Stomach (tissue), 9 donors: Measurements from ENCODE around the gene FAP. TPM values are rescaled to one million over a fixed set of nuclear protein-coding genes. Genes with fewer than 3 reads are reported as not detected.

Experiments
- DNase-seq, 2 donors: peaks; one replicate each; pipeline versions ENCODE4 v3.0.0 to v3.0.0-alpha.2; 2013 to 2019
- H3K27ac ChIP-seq, 5 donors: fragments of 200-600 bp in 4 of 5; sonication (generic) in 4 of 5; one replicate each; pipeline ENCODE4 v1.5.1; 2013 to 2019; ENCODE audit warnings: mild to moderate bottlenecking in 1 of 5, moderate library complexity in 1 of 5
- H3K27me3 ChIP-seq, 3 donors: fragments of 200-600 bp; sonication (generic); one replicate each; pipeline ENCODE4 v1.5.1; 2017 to 2019; ENCODE audit warnings: mixed run types in 1 of 3
- H3K36me3 ChIP-seq, 4 donors: fragments of 200-600 bp; sonication (generic); 1 replicate in 3 of 4; 2 replicates in 1 of 4; pipeline ENCODE4 v1.5.1; 2016 to 2019
- H3K4me1 ChIP-seq, 4 donors: fragments of 200-600 bp; sonication (generic); one replicate each; pipeline ENCODE4 v1.5.1; 2016 to 2019
- H3K4me3 ChIP-seq, 4 donors: fragments of 200-600 bp; sonication (generic) in 3 of 4; one replicate each; pipeline ENCODE4 v1.5.1; 2016 to 2019; ENCODE audit warnings: mild to moderate bottlenecking in 1 of 4
- H3K9me3 ChIP-seq, 4 donors: fragments of 200-600 bp; sonication (generic); one replicate each; pipeline ENCODE4 v1.5.1; 2016 to 2019
- EP300 ChIP-seq: sonication (generic); formaldehyde crosslinking; IDR thresholded peaks from one replicate; pipeline ENCODE4 v1.6.1; 2017; ENCODE audit warnings: antibody characterized with exemption
- POLR2A ChIP-seq, 4 donors: fragments of 450-650 bp; IDR thresholded peaks; one replicate each; pipeline ENCODE4 v1.6.1; 2016; ENCODE audit warnings: antibody characterized with exemption in 4 of 4, control low read depth in 2 of 4, mild to moderate bottlenecking in 1 of 4, moderate library complexity in 1 of 4
- POLR2AphosphoS5 ChIP-seq, 3 donors: sonication (generic); formaldehyde crosslinking; IDR thresholded peaks; one replicate each; pipeline ENCODE4 v1.6.1; 2016; ENCODE audit warnings: antibody characterized with exemption in 3 of 3
- WGBS, 5 donors: extraction: QIAGEN DNeasy Blood & Tissue Kit in 3 of 5; methylation state at CpG; one replicate each; pipeline versions ENCODE4 v1.1.5 to v1.1.7; 2013 to 2018; 5-methylcytosine and 5-hydroxymethylcytosine counted together
- intact Hi-C: fragments of 100-400 bp; cut with DNase I; formaldehyde crosslinking; loops from one replicate; pipeline ENCODE4 v1.15.1; 2023; ENCODE audit warnings: low total_unique reads
- polyA plus RNA-seq, 3 donors: library from polyadenylated mRNA; stranded (reverse); fragments of 200-250 nt; gene quantifications; one replicate each; pipeline ENCODE4 v1.2.3, GENCODE V29; 2013
- total RNA-seq, 5 donors: library from RNA; depleted of rRNA; stranded (reverse); fragments of >200 nt; gene quantifications; one replicate each; pipeline versions ENCODE4 v1.1.0 to v1.2.3, GENCODE V29; 2014 to 2016
- TF ChIP-seq, protein P1 (sequence below), 7 experiments: fragments of 450-650 bp in 4 of 7; fragments of 200-600 bp in 3 of 7; sonication (generic) in 3 of 7; IDR thresholded peaks; one replicate each; pipeline ENCODE4 v1.5.1; 2016 to 2019; ENCODE audit warnings: antibody characterized with exemption in 7 of 7, control low read depth in 2 of 7, mild to moderate bottlenecking in 1 of 7
- donor health status: healthy with polysubstance abuse.
- donor health status: Bipolar disorder and iron deficiency.
- donor health status: healthy.

FAP gene
- total and polyA plus RNA-seq, 8 donors, result 0.87 to 15.1 (median 3.8) TPM; not detected in 2

GRCh38 chr2:162280654-162281053 is 37.4 kb upstream of the FAP start:
- no peaks in the 10 kb centered on the region for H3K9me3 ChIP-seq
- H3K27ac ChIP-seq, result no peak overlapping the region
- peaks cover 0 to 84% (median 78%) of the 10 kb centered on the region in 4 donors for H3K36me3 ChIP-seq
- no peaks in the 10 kb centered on the region for H3K27me3 ChIP-seq
- 95 to 100% (median 97%) methylated on average over 1 of the region's 1 CpG for WGBS, 5 donors
- H3K4me3 ChIP-seq, result no peak overlapping the region
- intact Hi-C loops, result no loop called here
- TF ChIP-seq EP300 (no peak), POLR2AphosphoS5 (IDR thresholded peaks at IDR 0.05) (no peak), POLR2A (IDR thresholded peaks at IDR 0.05) (no peak)
- TF ChIP-seq, protein P1, sequence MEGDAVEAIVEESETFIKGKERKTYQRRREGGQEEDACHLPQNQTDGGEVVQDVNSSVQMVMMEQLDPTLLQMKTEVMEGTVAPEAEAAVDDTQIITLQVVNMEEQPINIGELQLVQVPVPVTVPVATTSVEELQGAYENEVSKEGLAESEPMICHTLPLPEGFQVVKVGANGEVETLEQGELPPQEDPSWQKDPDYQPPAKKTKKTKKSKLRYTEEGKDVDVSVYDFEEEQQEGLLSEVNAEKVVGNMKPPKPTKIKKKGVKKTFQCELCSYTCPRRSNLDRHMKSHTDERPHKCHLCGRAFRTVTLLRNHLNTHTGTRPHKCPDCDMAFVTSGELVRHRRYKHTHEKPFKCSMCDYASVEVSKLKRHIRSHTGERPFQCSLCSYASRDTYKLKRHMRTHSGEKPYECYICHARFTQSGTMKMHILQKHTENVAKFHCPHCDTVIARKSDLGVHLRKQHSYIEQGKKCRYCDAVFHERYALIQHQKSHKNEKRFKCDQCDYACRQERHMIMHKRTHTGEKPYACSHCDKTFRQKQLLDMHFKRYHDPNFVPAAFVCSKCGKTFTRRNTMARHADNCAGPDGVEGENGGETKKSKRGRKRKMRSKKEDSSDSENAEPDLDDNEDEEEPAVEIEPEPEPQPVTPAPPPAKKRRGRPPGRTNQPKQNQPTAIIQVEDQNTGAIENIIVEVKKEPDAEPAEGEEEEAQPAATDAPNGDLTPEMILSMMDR (IDR thresholded peaks at IDR 0.05), result no peak
- DNase-seq, result no peak
- no peaks in the 10 kb centered on the region for H3K4me1 ChIP-seq

GRCh38 chr2:162277381-162277780 is 34.1 kb upstream of the FAP start:
- DNase-seq, result no peak
- Histone ChIP-seq H3K36me3 (peaks cover 0 to 86% (median 73%) of the 10 kb centered on the region in 4 donors), H3K4me3 (no peak overlapping the region), H3K27ac (no peak overlapping the region), H3K9me3 (no peaks in the 10 kb centered on the region), H3K27me3 (no peaks in the 10 kb centered on the region), H3K4me1 (no peaks in the 10 kb centered on the region)
- no peak for TF ChIP-seq EP300
- TF ChIP-seq, protein P1 (IDR thresholded peaks at IDR 0.05), result no peak
- no peak for TF ChIP-seq POLR2A (IDR thresholded peaks at IDR 0.05)
- no peak for TF ChIP-seq POLR2AphosphoS5 (IDR thresholded peaks at IDR 0.05)
- intact Hi-C loops, result no loop called here
- 76 to 88% (median 83%) methylated on average over 4 of the region's 4 CpGs for WGBS, 5 donors

- H3K9me3 ChIP-seq, result no peaks in the 10 kb centered on the region
- WGBS, 5 donors, result 97 to 100% (median 98%) methylated on average over 1 of the region's 1 CpG
- DNase-seq, result no peak
- no peaks in the 10 kb centered on the region for H3K27me3 ChIP-seq
- H3K4me3 ChIP-seq, result no peak overlapping the region
- no peaks in the 10 kb centered on the region for H3K4me1 ChIP-seq
- intact Hi-C loops, result no loop called here
- peaks cover 0 to 81% (median 54%) of the 10 kb centered on the region in 4 donors for H3K36me3 ChIP-seq
- TF ChIP-seq POLR2A (IDR thresholded peaks at IDR 0.05) (no peak), POLR2AphosphoS5 (IDR thresholded peaks at IDR 0.05) (no peak), EP300 (no peak)
- TF ChIP-seq, protein P1 (IDR thresholded peaks at IDR 0.05), result no peak
- H3K27ac ChIP-seq, result no peak overlapping the region
Observed at GRCh38 chr2:162267996-162268395, 24.8 kb upstream of the FAP start.

DNA sequence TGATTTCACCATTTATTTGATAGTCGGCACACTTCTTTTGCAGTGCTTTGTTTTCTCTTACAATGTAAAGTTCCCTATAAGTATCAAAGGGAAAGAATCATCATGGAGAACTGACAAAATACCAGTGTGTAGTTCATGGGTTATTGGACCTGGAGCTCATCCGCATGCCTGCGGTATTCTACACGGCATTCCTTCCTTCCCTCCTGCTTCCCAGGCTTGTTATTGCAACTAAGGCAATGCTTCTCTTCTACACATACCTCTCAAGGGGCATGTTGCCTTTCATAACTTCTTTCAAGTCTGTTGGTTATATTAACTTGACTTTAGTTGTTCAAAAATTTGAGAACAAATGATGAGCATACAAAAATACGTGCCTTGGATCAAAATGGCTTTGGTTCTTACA is 24.3 kb upstream of the FAP start:
- intact Hi-C loops, result no loop called here
- 93 to 97% (median 96%) methylated on average over 5 of the region's 5 CpGs for WGBS, 5 donors
- TF ChIP-seq EP300 (no peak), POLR2AphosphoS5 (IDR thresholded peaks at IDR 0.05) (no peak), POLR2A (IDR thresholded peaks at IDR 0.05) (no peak)
- TF ChIP-seq, protein P1 (IDR thresholded peaks at IDR 0.05), result no peak
- H3K27me3 ChIP-seq, result no peaks in the 10 kb centered on the region
- H3K4me1 ChIP-seq, result no peaks in the 10 kb centered on the region
- H3K36me3 ChIP-seq, result peaks cover 0 to 76% (median 51%) of the 10 kb centered on the region in 4 donors
- H3K4me3 ChIP-seq, result no peak overlapping the region
- DNase-seq, result no peak
- H3K27ac ChIP-seq, result no peak overlapping the region
- H3K9me3 ChIP-seq, result no peaks in the 10 kb centered on the region
